HG03175 (cell line): ENCODE measurements around the gene CEP131.

Source experiments
- ATAC-seq: cut with Tn5 transposase; IDR thresholded peaks from one replicate; pipeline ENCODE4 v1.9.1; 2021; ENCODE audit warnings: mild to moderate bottlenecking, moderate library complexity; ENCODE audit not compliant: unreplicated experiment

Gene CEP131

GRCh38 chr17:81189670-81190530 is 32.9 kb downstream of the CEP131 start:
- no peak for ATAC-seq

GRCh38 chr17:81189016-81189415 is 33.7 kb downstream of the CEP131 start:
- no peak for ATAC-seq

GRCh38 chr17:81188491-81188840 is 34.3 kb downstream of the CEP131 start:
- ATAC-seq = no peak

GRCh38 chr17:81187586-81188490 is 34.9 kb downstream of the CEP131 start:
- no peak for ATAC-seq

GRCh38 chr17:81187120-81187519 is 35.6 kb downstream of the CEP131 start:
- no peak for ATAC-seq

- no peak for ATAC-seq
Measured at GRCh38 chr17:81186203-81186602, 36.6 kb downstream of the CEP131 start.

- no peak for ATAC-seq
Measured at GRCh38 chr17:81184555-81184954, 38.2 kb downstream of the CEP131 start.

- no peak for ATAC-seq
Measured at GRCh38 chr17:81183807-81184206, 39.0 kb downstream of the CEP131 start.

GRCh38 chr17:81183316-81183715 is 39.4 kb downstream of the CEP131 start:
- ATAC-seq = no peak

- no peak for ATAC-seq
Measured at GRCh38 chr17:81182596-81182995, 40.2 kb downstream of the CEP131 start.

GRCh38 chr17:81181811-81182185 is 41.0 kb downstream of the CEP131 start:
- no peak for ATAC-seq

- ATAC-seq = no peak
Measured at GRCh38 chr17:81180836-81181810, 41.6 kb downstream of the CEP131 start.

- no peak for ATAC-seq
Measured at GRCh38 chr17:81179861-81180260, 42.9 kb downstream of the CEP131 start.

GRCh38 chr17:81179220-81179619 is 43.5 kb downstream of the CEP131 start:
- ATAC-seq = no peak

- ATAC-seq = no peak
Measured at GRCh38 chr17:81178136-81179091, 44.4 kb downstream of the CEP131 start.

GRCh38 chr17:81176666-81177065 is 46.1 kb downstream of the CEP131 start:
- ATAC-seq = no peak

- no peak for ATAC-seq
Measured at GRCh38 chr17:81173762-81174155, 49.0 kb downstream of the CEP131 start.

GRCh38 chr17:81173052-81173761 is 49.6 kb downstream of the CEP131 start:
- no peak for ATAC-seq

- ATAC-seq = no peak
Measured at GRCh38 chr17:81171941-81172340, 50.8 kb downstream of the CEP131 start.
